Left colon (tissue), 2 donors: ENCODE measurements around the gene CRCP. TPM values are rescaled to one million over a fixed set of nuclear protein-coding genes. Genes with fewer than 3 reads are reported as not detected.
"Not testable (repeated sequence)": the region's sequence is repeated elsewhere in the genome, so short reads cannot be mapped to it uniquely, and the experiment has no call there.

Source experiments
- ATAC-seq: fragments of 200-7000 bp; cut with Tn5 transposase; one replicate; pipeline ENCODE4 v1.9.1; 2020; ENCODE audit warnings: mild to moderate bottlenecking, moderate library complexity
- DNase-seq, 2 donors: peaks; one replicate each; pipeline ENCODE4 v3.0.0-alpha.2; 2020
- intact Hi-C, 2 donors: fragments of 100-400 bp; cut with DNase I in 1 of 2; cut with micrococcal nuclease in 1 of 2; formaldehyde crosslinking; loops; one replicate each; pipeline versions ENCODE4 v1.11.2 to v1.14.0; 2022; cut with DNase I, micrococcal nuclease
- total RNA-seq, 2 donors: library from RNA; stranded (reverse); fragmentation: NEBNext Ultra II Directional; extraction: Animal tissue kit (Norgen Biotek cat#: 25700); gene quantifications; one replicate each; pipeline ENCODE4 v1.2.1, GENCODE V29; 2021
- donor health status: DM: no; HTN: no; CAD: no.
- donor health status: DM: yes; HTN: yes; CAD: no.

Gene CRCP
- total RNA-seq, 2 donors from 2014 or later, result 37.1 to 43.6 TPM

DNA sequence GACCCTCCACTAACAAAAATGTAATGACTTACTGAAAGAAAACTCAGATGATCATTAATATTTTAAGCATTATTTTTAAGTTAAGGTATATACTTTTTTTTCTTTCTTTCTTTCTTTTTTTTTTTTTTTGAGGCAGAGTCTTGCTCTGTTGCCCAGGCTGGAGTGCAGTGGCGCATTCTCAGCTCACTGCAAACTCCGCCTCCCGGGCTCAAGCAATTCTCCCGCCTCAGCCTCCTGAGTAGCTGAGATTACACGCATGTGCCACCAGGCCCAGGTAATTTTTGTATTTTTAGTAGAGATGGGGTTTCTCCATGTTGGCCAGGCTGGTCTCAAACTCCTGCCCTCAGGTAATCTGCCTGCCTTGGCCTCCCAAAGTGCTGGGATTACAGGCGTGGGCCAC lies 12.5 kb upstream of the CRCP start:
- DNase-seq, ATAC-seq, intact Hi-C loops: not testable (repeated sequence)

GRCh38 chr7:66103994-66104393 lies 10.7 kb upstream of the CRCP start:
- DNase-seq, intact Hi-C loops, ATAC-seq: not testable (repeated sequence)

GRCh38 chr7:66105263-66105748 lies 9.3 kb upstream of the CRCP start:
- DNase-seq, result no peak
- intact Hi-C loops, result no loop called here
- ATAC-seq, result no peak

DNA sequence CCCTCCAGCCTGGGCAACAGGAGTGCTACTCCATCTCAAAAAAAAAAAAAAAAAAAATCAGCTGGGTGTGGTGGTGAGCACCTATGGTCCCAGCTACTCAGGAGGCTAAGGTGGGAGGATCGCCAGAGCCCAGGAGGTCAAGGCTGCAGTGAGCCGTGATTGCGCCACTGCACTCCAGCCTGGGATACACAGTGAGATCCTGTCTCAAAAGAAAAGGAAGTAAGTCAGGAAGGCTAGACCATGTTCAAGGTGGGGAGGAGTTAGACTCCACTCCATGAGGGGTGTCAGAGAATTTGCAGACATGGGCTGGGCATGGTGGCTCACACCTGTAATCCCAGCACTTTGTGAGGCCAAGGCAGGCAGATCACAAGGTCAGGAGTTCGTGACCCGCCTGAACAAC lies 6.2 kb upstream of the CRCP start:
- DNase-seq, intact Hi-C loops, ATAC-seq: not testable (repeated sequence)

GRCh38 chr7:66110856-66111255 lies 3.8 kb upstream of the CRCP start:
- ATAC-seq, result no peak
- DNase-seq, result no peak
- intact Hi-C loops, result no loop called here

DNA sequence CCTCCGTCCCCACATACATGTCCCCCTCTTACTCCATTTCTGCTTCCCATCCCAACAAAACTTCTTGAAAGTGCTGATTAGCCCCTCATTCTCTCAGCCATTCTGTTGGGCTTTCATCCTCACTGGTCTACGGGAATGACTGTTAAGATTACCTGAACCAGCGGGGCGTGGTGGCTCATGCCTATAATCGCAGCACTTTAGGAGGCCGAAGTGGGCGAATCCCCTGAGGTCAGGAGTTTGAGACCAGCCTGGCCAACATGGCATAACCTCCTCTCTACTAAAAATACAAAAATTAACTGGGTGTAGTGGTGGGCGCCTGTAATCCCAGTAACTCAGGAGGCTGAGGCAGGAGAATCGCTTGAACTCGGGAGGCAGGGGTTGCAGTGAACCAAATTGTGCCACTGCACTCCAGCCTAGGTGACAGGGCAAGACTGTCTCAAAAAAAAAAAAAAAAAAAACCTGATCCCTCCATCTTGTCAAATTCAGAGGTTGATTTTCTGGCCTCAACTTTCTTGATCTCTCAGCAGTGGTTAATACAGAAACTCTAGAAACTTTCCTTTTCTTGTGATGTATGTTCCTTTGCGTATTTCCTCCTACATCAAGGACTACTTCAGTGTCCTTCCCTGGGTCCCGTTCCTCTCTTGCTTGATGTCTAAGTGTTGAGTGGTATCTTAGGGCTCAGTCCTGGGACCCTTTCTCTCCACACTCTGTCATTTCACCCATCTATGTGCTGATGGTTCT lies 2.2 kb downstream of the CRCP start:
- DNase-seq, intact Hi-C loops, ATAC-seq: not testable (repeated sequence)

DNA sequence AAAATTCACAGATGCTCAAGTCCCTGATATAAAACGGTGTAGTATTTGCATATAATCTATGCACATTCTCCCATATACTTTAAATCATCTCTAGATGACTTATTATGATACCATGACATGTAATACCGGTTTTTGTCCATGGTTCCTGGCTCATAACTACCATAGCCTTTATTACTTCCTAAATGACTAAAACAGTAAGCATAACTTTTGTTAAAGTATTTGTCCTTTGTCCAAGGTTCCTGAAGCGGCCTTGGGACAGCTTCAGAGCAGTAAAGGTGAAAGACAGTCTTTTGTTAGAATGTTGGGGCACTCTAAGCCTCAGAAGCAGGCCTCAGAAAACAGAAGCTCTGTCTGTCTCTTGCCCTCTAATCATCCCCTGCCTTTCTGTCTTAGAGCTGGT lies 4.0 kb downstream of the CRCP start:
- intact Hi-C loops, result no loop called here
- ATAC-seq, result no peak
- no peak for DNase-seq

- DNase-seq (no peak), ATAC-seq (no peak)
- intact Hi-C loops, result no loop called here
These were observed 4.7 kb downstream of the CRCP start for GRCh38 chr7:66119245-66119850.

DNA sequence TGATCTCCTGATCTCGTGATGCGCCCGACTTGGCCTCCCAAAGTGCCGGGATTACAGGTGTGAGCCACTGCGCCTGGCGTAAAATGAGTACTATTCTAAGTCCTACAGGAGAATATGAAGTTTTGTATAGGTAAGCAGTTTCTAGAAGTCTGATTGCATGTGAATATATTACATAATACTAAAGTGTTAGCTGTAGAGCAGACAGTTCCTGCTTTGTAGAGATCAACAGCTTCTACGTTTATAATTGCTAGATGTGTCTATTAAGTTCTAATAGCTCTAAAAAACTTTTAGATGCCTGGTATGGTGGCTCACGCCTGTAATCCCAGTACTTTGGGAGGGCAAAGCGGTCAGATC lies 8.5 kb downstream of the CRCP start:
- ATAC-seq (no peak), DNase-seq (no peak)
- intact Hi-C loops, result no loop called here

DNA sequence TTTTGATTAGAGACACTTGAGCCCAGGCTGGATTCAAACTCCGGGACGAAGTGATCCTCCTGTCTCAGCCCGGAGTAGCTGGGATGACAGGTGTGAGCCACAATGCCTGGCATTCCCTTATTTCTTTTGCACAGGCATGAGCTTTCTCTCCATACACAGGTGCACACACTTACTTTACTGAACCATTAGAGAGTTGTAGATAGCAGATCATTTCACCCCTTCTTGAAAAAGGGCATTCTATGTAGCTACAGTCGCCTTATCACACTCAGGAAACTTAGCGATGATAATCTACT lies 9.9 kb downstream of the CRCP start:
- intact Hi-C loops, ATAC-seq, DNase-seq: not testable (repeated sequence)

DNA sequence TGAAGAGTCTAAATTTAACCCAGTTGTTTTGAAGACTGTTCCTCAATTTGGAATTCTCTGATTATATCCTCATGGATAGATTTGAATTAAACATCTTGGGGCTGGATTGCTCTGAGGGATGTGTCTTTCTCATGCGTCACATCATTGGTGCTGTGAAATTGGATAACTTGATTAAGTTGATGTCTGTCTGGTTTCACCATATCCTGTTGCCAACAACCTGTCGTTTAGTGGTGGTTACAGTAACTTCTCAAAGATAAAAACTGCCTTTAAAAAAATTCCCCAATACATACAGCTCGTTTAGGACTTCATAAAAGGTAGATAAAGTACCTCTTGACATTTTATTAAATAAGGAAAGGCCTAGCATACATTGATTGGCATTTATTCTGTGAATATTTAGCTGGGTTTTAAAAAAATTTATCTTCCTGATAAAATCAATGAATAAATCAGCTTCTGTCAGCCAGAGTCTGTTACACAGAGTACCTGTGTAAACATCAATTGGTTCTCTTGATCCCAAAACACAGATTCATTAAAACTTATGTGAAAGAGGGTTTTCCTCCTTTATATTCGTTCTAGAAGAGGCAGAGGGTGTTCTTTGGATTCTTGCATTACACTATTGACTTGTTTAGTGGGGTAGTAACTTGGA lies 10.5 kb downstream of the CRCP start:
- ATAC-seq (no peak), DNase-seq (no peak)
- intact Hi-C loops, result no loop called here

- intact Hi-C loops, DNase-seq, ATAC-seq: not testable (repeated sequence)
These were observed 11.2 kb downstream of the CRCP start for GRCh38 chr7:66125781-66126352.

GRCh38 chr7:66127172-66127571 lies 12.5 kb downstream of the CRCP start:
- DNase-seq, intact Hi-C loops, ATAC-seq: not testable (repeated sequence)

GRCh38 chr7:66138994-66139752 lies 24.5 kb downstream of the CRCP start:
- no peak for DNase-seq
- intact Hi-C loops, result no loop called here
- ATAC-seq, result no peak

DNA sequence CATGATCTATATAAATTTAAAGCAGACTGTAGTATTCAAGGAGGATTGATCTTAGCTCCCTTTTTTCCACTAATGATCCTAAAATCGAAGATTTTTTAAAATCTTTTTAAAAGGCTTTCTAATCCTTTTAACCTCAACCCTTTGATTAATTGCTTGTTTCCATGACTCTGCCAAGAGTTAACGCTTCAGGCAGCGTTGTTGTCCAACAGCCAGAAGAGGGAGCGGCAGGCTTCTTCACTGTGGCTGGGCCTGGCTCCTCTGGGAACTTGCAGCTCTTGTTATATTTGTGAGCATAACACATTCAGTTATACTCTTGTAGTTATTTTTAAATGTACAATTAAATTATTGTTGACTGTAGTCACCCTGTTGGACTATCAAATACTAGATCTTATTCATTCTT lies 26.3 kb downstream of the CRCP start:
- intact Hi-C loops, result no loop called here
- DNase-seq (peak; percentile 32 to 49), ATAC-seq (peak; percentile 54)

GRCh38 chr7:66142334-66142733 lies 27.7 kb downstream of the CRCP start:
- ATAC-seq, result no peak
- no peak for DNase-seq
- intact Hi-C loops, result no loop called here

- intact Hi-C loops, result no loop called here
- no peak for ATAC-seq
- DNase-seq, result no peak
These were observed 28.3 kb downstream of the CRCP start for GRCh38 chr7:66142996-66143395.

GRCh38 chr7:66143876-66144332 lies 29.3 kb downstream of the CRCP start:
- intact Hi-C loops, result no loop called here
- ATAC-seq (no peak), DNase-seq (no peak)
